HG03575 (cell line): ENCODE data around the gene C2orf76.

Experiments used
- ATAC-seq: cut with Tn5 transposase; IDR thresholded peaks from one replicate; pipeline ENCODE4 v1.9.1; 2021; ENCODE audit not compliant: unreplicated experiment, insufficient number of reproducible peaks, low FRiP score; ENCODE audit errors: extremely low read depth

Gene C2orf76

DNA sequence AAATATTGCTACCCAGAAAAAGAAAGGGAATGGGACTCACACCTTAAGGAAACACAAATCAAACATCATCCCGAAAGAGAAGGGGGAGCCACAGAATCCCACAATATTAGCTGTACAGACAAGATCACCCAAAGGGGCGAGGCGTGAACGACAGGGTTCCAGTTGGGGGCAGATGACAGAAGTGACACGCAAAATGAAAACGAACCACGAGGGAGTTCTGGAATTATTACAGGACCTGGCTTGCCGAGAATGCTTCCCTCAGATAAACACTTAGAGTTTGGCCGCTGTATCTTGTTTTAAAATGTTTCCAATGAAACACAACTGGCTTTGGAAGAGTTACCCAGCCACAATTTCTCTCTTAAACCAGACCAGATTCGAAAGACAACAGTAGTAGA is 60.4 kb downstream of the C2orf76 start:
- ATAC-seq = no peak

DNA sequence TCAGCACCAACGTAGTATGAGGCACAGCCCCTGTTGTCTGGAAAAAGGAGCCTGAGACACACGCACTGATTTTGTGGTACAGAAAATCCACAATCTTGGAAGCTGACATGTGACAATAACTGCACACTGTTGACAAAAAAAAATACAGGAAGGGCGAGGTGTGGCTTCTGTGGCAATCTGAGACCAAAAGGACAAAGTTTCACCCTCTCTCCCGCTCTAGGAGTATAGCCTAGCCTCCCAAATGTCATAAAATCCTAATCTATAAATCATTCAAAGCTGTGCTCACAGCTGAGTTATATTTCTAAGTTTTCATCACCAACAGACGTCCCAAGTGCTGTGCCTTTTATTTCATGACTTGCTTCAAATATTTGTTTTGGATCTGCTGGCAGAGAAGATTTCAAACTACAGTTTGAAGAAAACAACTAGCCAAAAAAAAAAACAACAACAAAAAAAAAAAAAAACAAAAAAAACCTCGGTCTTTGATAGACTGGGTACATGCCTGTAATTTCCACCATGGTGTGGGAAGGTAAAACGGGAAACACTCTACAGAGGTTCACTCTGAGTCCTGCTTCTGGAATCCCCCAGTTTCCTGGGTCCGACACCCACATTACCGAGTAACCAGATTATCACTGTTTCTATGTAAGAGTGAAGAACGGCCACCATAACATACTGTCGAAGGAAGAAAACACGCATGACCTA is 61.0 kb downstream of the C2orf76 start:
- no peak for ATAC-seq

DNA sequence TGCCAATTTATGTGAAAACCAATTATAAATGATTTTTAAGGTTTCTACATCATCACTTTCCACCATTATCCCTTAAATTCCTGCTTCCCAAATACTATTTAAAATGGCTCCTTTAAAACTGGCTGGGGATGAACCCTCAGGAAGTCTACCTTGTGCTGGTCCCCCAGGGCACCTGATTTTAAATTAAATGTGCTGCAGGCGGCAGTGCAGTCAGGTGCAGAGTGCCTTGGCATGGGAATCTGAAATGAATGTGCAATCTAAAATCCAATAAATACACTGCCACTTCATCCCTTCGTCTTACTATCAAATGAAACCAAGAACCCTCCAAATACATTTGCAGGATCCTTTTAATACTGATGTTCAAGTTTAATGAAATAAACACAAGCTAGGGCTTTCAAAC is 61.8 kb downstream of the C2orf76 start:
- no peak for ATAC-seq

DNA sequence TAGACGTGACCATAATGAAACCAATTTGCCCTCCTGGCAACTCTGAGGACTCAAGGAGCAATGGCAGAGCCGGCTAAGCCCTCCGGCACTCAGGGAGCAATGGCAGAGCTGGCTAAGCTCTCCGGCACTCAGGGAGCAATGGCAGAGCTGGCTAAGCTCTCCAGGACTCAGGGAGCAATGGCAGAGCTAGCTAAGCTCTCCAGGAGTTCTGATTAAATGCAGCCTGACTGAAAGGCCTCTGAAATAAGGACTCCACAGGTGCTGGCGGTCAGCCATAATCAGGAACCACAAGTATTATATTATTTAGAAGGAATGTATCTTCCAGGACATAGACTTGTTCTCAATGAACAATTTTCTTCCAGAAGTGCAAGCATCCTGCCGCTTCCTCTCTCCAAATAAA is 65.2 kb downstream of the C2orf76 start:
- ATAC-seq = no peak

DNA sequence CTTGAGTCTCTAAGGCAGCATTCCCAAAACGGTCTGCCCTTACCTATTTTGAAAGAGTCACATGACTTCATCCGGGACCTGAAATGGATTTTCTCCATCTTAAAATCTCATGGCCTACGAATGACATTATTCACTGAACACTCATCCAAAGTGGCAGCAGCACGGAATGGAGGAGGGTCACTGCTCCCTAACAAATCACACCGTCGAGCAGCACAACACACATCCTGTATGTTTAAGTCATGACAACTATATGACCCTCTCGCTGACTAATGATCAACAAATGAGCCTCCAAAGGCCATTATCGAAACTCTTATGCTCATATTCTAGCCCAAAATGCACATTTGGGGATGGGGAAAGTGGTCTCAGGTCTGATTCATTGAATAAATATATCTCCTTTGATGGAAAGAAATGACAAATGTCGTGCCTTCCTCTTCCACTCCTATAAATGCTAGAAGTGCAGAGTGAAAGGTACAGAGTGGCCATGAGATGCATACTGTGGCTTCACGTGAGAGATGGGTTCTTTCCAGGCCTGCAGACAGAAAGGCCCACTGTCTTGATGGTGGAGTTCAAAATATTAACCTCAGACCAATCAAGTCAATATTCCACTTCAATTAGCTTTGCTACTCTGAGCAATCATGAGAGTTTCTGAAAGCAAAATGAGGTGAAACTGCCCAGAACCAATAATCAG is 70.8 kb downstream of the C2orf76 start:
- ATAC-seq = no peak

DNA sequence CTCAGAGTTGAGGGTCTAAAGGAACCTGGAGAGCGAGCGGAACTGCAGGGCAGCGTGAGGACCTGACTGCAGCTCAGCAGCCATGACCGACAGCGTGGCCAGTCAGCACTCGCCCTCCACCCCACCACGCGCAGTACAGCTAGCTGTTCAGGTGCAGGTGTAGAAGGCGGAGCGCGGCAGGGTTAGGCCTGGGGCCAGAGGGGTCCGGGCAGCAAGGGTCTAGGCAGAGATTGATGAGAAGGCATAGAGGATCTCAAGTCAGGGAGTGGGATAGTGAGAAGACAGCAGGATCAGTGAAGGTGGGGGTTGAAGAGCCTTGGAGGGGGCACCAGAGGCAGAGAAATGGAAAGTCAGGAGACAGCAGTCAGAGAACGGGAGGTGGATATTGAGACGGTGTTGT is 72.0 kb downstream of the C2orf76 start:
- no peak for ATAC-seq

DNA sequence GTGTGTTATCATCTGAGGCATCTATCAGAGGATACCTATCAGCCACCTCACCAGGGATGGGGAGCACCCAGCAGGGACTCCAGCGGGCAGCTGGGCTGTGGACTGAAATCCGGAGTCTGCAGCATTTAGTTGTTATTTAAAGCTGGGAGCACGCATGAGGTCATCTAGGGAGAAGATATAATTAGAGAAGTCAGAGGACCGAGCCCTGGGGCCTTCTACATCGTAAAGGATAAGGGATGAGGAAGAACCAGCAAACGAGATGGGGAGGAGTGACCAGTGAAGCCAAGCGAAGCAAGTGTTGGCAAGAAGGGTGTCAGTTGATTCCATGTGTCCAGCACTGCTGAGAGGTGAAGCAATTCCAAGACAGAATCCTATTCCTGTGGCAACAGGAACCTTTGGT is 72.7 kb downstream of the C2orf76 start:
- no peak for ATAC-seq

DNA sequence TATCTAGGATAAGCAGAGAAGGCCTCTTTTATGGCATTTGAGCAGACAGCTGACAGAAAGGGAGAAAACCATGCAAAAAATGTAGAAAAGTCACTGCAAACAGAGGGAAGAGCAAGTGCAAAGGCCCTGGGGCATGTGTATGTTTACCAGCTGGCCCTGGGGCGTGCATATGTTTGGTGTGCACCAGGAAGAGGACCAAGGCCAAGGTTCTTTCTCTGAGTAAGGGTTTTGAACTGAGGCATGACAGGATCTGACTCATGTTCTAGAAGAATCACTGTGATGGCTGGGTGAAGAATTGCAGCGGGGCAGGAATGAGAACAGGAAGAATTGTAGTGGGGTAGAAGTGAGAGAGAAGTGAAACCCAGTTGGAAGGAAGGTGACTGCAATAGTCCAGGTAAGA is 73.4 kb downstream of the C2orf76 start:
- ATAC-seq = no peak

DNA sequence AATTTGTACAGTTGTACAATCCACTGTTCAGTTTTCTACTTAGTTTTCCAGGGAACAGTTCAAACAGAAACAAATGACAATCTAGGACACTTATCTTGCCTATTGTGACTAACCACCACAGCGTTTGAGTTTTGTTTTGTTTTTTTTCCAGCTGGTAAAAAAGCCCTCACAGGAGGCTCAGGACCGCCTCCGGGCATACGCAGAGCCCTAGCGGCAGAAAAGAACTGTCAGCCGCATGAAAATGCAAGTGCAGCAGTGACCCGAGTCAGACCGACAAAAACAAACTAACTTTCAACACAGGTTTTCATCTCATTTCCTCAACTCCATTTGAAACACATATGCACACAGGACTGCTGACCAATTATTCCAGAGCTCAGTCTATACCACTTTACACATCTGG is 74.4 kb downstream of the C2orf76 start:
- ATAC-seq = no peak

DNA sequence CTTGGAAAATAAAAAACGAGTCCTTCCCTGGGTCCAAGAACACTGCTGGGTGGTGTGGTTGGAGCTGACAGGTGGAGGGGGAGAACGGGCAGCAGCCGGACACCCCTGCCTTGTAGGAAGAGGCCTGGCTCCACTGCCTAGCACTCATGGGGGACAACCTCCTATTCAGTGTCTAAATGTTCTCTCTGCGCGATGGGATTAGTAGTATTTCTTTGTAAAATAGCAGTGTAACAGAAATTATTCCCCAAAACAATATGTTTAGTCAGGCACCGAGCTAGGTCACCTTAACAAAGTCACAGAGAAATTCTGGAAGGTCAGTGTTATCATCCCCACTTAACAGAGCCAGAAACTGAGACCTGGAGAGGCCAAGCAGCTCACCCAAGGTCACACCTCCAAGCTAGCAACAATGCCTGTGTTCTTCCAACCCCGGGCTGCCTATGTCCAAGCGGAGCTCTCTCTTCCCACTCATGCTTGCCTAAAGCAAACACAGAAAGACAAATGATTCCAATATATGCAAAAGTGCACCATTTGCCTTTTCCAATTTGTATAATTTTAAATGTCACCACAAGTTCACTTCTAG is 75.0 kb downstream of the C2orf76 start:
- ATAC-seq = no peak

DNA sequence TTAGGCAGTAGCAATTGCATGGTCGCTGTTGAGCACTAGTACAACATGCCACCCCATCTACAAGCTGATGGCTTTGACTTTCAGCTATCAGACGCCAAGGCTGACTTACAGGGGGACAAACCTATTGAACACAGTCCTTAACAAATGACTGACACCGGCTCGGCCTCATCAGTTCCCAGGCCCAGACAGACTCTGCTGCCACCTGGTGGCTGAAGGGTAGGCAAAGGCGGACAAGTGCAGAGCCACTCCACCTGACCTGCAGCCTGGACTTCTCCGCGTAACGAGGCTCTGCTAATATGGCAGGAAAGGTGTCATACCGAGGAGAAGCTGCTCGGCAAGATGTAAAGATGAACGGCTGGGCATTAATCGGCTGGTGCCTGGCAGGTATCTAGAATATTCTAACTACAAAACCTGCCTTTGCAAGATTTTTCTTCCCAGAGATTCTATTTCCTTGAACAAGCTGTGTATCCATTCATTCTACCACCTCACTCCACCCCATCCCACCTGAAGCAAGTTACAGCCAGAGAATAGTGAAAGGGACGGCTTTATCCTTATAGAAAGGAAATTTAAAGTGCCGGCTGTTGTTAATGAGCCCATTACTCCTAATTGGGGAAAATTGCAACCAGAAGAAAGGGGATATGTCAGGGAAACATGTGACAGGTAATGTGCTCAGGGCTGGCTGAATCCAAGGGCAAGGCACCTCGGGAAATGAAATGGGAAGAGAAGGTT is 75.6 kb downstream of the C2orf76 start:
- ATAC-seq = no peak

DNA sequence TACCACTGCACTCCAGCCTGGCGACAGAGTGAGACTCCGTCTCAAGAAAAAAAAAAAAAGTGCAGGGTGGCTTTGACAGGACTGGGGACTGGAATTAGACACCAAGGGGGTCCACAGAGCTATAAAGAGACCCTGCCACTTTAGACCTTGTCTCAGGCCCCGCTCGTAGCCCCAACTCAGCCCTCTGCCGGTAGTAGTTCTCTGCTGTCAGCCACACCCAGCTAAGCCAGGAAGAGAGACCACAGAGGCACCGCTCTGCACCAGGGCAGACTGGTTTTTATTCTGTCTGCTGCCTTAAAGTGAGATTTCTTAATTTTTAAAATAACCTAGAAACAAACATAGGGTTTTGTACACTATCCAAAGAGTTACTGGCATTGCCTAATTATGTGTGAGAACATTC is 77.0 kb downstream of the C2orf76 start:
- no peak for ATAC-seq

DNA sequence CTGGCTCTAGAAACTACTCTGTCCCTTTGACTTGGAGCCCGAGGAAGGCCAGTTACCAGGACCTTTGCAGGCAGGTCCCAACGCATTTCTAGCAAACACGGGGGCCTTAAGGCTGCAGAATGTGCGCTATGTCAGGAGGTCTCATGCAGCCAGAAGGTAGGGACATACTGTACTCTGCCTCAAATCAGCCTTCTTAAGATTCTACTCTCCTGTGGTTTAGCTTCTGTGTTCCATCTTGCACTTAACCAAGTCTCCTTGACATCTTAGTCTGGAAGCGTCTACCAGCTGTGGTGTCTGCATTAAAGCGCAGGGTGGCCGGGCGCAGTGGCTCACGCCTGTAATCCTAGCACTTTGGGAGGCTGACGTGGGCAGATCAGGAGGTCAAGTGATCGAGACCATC is 77.5 kb downstream of the C2orf76 start:
- ATAC-seq = no peak

DNA sequence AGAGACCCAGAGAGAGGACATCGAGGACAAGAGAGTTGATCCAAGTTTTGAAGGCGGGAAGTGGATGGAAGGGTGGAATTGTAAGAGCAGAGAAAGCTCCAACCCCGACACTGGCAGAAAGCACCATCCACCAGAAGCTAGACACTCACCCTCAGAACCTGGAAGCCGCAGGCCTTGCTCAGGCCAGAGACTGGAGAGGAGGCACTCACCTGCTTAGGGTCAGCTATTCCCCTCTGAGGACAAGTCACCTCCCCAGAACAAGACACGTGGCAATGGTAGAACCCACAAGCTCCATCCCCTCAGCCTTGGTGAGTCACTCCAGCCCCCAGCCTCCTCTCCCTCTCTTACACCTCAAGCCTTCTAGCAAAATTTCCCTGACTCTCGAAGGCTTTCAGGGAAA is 78.1 kb downstream of the C2orf76 start:
- no peak for ATAC-seq

DNA sequence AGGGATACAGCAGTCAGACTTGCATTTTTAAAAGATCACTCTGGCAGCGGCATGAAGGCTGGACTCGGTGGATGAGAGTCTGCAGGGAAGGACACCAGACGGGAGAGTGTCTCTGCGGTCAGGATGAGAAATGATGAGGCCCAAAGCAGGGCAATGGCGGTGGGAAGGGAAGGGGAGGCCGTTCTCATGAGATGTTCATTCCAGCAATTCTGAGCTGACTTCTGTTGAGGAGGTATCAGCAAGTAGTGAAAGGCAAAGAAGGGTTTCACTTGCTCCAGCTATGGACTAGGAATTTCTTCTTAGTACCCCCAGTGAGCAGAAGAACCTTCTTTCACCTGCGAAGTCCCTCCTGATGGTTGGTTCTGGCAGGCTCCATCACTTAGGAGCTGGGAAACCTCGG is 80.0 kb downstream of the C2orf76 start:
- ATAC-seq = no peak

DNA sequence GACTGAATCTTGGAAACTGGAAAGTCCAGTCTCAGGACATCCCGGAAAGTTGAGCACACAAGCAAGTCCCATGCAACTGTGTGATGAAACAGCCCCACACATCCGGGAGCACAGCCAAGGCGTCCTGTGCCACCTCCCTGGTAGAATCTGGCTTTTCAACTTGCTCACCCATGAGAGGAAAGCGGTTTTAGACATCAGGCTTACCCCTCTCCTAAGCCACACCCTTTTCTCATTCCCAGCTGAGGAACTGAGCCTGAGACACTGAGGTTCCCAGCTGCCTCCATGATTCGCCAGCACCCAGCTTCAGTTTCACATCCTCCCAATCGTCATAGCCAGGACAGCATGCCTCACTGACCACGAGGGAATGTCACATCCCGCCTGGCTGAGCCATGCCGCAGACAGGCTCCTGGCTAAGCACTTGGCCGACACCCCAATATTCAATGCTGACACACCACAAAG is 82.7 kb downstream of the C2orf76 start:
- no peak for ATAC-seq

DNA sequence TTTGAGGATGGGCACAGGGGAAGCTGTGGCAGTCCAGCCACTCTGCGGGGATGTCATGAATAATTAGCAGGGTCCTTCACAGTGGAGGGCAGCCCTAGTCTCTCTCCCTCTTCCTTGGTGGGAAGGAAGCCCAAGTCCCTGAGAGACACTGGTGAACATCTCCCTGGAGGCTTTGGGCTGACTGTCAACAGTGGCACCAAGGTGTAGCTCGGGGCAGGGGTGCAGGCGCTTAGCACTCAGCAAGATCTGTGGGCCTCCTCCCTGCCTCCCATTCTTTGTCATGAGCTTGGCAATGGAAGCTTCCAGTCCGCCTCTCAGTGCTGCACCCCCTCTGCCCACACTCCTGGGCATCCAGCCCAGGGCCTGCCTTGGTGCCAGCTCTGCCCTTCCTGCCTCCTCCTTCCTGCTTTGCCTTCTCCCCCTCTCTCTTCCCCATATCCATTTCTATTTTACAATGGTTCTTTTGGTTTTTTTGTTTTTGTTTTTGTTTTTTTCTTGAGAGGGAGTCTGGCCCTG is 83.6 kb downstream of the C2orf76 start:
- ATAC-seq = no peak

DNA sequence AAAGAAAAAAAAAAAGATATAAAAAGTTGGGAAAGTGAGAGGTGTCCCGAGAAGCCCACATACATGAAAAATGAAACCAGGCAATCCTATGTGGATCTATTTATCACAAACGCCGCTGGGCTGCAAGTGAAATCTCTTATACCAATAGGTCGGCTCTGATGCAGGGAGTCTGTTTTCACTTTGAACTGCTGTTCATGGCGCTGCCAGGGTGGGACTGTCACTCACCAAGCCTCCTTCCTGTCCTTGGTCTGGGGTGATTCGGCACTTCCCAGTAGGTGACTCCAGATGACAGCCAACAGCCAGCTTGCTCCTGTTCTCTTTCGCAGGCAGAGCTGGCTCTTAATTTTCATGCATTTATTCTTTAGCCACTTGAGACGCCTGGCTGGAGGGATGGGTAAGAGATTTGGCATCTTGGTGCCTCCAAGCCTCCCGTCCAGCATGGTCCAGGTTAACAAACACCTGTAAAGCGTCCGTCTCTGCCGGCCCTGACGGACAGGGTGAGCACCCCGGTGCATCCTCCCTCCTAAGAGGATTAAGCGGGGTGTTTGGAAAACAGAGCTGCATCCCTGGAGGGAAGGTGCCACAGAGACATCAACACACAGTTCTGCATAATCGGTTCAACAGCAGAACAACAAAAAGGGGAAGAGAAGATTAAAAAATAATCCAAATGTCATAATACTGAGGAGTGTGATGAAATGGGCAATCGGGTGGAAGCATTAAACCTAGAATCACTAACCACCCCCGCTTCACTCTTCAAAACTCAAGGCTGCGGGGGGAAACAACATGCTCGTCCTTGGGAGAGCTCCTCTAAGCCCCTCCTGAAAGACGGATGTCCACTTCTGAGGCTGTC is 84.3 kb downstream of the C2orf76 start:
- no peak for ATAC-seq

DNA sequence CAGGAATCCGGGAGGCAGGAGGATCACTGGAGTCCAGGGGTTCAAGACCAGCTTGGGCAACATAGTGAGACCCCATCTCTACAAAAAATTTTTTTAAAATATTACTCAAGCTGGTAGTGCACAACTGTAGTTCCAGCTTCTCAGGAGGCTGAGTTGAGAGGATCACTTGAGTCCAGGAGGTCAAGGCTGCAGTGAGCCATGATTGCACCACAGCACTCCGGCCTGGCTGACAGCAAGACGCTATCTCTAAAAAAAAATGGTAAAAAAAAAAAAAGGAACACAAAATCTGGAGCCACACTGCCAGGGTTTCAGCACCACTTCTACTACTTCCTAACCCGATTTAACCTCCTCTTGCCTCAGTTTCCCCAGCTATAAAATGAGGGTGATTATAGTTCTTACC is 86.0 kb downstream of the C2orf76 start:
- ATAC-seq = no peak
